HG02973 (cell line): ENCODE data around the gene SMYD2.

Experiments
- ATAC-seq: cut with Tn5 transposase; IDR thresholded peaks from one replicate; pipeline ENCODE4 v1.9.1; 2021; ENCODE audit warnings: moderate library complexity; ENCODE audit not compliant: unreplicated experiment

The SMYD2 gene

GRCh38 chr1:214327514-214327913 is 46.6 kb downstream of the SMYD2 start:
- ATAC-seq, result no peak

DNA sequence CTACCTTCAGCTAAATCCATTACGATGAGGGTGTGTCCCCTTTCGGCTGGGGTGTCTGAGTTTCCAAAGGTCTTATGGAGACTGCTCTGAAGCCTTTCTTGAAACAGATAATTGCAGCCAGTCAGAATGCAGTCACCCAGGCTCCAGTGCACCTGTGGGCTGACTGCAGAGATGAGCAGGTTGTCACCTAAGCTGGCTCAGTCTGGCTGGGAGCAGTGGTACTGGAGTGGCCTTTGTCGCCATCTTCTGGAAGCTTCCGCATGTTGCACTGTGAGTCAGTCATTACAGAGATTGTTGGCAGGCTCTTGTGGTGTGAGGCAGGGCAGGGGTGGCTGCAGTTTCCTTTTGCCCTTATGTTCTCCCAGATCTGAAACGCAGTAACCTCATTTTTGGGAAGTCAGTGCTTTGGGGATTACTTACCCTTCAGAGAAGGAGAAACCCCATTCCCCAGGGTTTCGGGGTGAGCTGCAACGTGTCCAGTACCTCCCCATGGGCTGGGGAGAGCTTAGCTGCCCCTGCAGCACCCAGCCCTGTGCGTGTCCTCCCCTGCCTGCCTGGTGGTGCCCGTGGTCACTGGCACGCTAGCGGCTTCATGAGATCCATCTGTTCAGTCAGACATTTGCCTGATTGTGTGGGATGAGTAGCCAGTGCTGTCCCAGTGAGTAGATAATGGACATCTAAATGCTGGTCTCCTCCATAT is 48.0 kb downstream of the SMYD2 start:
- ATAC-seq, result peak; percentile 94

DNA sequence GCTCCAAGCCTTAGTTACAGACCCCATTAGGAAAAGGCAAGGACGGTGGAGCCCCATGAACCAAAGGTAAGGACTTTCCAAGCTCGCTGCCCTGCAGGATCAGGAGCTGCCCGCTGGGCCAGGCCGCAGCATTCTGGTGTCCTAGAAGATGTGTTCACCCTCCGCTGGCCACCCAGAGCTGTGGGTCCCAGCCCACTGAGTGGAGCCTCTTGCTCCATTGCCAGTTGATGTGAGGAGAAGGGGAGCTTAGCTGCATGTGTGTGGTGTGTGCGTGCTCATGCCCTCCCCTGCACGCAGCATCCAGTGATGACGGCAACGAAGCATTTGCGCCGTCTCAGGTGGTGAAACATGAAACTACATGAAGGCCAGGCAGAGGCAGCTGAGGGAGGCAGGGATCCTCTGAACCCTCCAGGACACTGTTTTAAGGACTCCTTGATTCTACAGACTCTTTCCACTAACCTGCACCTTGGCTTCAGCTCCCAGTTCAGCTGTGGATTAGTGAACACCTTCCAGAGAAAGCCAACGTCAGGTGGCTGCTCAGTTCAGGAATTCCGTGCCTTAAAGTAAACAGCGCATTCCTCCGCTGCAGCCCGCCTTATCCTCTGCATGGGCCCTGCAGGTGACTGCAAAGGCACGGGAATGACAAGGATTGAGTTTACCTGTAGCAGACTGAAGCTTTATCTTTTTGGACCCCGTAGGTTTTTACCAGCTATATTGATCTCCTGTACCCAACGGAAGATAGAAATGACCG is 48.7 kb downstream of the SMYD2 start:
- ATAC-seq, result no peak

GRCh38 chr1:214330222-214330621 is 49.3 kb downstream of the SMYD2 start:
- ATAC-seq, result no peak

DNA sequence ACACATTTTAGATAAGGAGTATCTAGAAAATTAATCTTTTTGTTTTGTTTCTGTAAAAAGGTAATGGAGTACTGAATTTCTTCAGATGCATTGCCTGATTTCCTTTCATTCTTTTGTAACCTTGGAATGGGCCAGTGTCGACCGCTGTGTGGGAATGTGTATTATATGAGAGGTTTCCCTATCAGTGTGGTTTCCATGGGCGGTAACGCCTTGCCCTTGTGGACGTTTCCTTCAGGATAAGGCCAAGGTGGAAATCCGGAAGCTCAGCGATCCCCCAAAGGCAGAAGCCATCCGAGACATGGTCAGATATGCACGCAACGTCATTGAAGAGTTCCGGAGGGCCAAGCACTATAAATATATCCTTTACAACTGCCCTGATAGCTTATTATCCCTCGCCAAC is 49.8 kb downstream of the SMYD2 start:
- no peak for ATAC-seq

DNA sequence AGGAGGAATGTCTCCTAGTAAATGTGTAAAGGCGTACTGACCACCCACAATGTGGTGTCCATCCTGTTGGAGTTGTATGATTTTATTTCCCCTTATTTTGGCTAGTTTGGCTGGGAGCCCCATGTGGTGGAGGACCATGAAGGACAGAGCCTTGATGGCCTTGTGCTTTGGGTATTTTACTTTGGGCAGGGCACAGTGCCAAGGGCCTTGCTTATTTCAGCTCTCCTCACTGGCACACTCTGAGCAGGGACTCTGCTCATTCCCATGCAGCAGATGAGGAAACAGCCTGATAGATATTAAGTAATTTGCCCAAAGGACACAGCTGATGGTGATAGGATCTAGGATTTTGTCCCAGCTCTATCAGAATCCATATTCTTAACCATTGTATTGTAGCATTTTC is 50.2 kb downstream of the SMYD2 start:
- ATAC-seq, result no peak

GRCh38 chr1:214331827-214332423 is 51.0 kb downstream of the SMYD2 start:
- ATAC-seq, result peak; percentile 43

DNA sequence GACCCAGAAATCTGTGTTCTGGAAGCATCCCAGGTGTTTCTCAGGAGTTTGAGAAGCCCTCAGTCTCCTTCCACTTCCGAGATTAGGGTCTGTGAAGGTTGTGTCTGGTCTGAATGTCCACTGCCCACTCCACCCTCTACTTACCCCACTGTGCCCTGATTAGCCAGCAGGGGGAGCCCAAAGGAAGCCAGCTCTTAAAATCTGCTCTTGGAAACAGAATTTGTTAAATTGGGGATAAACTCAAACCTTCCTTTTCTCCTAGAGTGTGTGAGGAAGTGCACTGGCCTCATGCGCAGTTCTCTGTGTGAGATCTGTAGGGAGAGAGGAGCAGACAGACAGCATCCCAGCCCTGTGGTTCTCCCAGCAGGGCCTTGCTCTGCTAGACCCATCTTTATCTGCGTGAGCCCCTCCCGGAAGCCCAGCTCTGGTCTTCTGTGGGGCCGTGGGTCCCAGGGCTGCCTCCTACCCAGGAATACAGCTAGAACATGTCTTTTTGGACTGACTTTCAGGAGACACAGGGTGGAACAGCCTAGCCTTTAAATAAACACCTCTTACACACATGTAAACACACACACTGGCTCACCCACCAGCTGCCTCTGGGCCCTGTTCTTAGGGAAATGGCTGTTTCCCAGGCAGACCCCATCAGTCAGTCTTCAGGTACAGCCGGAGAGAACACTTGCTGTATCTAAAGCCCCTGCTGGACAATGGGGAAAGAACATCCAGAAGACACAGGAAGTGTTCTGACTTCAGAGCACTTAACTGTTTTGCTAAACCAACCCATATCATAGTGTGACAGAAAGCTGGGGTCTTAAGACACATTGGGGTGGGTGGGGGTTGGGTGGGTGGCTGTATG is 52.2 kb downstream of the SMYD2 start:
- ATAC-seq, result no peak

DNA sequence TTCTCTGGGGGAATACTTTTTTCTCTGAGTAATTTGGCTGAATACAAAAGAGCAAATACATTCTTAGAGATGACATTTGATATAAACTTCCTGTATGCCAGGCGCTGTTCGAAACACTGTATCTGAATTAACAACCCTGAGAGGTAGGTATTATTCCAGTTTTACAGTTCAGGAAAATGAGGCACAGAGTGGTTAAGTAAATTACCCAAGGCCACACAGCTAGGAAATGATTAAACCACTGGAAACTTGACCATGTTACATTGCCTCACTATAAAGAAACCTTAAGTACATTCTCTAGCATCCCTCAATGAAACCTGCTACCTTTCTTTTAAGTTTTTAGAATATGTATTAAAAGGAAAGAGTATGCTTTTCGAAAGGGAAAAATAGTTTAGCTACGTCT is 54.6 kb downstream of the SMYD2 start:
- no peak for ATAC-seq

DNA sequence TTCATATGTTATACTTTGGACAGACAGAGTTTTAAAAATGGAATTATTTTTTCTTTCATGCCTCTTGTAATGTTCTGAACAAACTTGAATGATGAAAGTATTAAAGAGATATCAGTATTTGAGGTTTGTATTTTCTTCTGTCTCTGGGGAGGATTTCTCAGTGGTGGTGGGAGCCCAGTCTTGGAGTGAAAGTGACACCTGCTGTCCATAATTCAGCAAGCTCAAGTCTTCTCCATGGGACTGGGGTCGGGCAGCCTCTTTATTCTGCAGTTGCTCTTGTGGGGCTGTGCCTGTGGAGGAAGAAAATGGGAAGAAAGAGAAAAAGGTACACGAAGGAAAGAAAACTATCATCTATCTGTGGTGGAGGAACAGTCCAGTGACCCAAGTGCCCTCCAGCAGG is 56.1 kb downstream of the SMYD2 start:
- no peak for ATAC-seq

DNA sequence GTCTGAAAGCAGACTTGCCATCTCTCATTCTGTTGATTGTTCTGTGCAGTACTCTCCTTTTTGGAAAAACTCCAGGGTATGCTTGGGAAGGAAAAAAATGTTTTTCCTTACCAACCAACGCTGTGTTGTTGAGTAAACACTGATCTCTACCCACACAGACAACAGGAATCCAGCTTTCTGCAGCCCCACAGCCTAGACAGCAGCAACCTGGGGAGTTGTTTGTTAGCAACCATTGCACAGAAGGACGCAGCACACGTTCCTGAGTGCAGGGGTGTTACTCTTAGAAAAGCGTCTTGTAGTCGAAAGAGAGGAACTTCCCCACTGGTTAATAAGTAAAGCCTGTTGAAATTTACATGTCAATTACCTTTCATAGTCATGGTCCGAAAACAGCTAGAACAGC is 56.6 kb downstream of the SMYD2 start:
- no peak for ATAC-seq

DNA sequence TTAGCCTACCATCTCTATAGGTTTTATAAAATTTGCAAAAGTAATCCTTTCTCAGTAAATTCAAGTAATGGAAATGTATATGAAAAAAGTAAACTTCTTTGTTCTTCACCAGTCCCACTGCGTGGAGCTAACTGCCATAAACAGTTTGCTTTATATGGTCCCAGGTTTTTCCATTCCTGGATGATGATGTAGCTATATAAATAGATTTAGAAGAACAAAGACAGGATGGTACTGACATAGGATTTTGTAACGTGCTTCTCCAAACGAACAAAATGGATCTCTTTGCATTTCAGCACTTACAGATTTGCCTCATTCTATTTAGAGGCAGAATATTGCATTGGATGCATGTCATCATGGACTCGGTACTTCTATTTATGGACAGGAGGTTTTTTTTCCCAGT is 57.3 kb downstream of the SMYD2 start:
- no peak for ATAC-seq

DNA sequence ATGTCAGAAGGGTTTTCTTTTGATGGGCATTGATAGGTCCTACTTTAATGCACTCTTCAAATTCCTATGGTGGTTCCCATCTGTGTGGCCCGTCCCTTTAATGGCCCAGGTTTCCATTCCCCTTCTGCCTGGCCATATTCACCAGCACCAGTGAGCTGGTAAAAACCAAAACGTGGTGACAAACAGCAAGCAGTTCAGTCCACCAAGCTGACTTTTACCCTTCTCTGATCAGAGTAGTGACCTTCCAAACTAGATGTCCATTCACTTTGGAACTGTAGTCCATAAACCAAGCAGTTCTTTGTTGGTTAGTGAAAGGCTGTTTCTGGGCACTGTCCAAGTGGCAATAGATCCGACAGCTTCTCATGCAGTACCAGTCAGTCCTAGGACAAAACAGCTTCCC is 60.5 kb downstream of the SMYD2 start:
- ATAC-seq, result no peak

- ATAC-seq, result no peak
Observed at GRCh38 chr1:214341932-214342331, 61.0 kb downstream of the SMYD2 start.

- ATAC-seq, result no peak
Observed at GRCh38 chr1:214342525-214342924, 61.6 kb downstream of the SMYD2 start.

- no peak for ATAC-seq
Observed at GRCh38 chr1:214344897-214345296, 63.9 kb downstream of the SMYD2 start.

DNA sequence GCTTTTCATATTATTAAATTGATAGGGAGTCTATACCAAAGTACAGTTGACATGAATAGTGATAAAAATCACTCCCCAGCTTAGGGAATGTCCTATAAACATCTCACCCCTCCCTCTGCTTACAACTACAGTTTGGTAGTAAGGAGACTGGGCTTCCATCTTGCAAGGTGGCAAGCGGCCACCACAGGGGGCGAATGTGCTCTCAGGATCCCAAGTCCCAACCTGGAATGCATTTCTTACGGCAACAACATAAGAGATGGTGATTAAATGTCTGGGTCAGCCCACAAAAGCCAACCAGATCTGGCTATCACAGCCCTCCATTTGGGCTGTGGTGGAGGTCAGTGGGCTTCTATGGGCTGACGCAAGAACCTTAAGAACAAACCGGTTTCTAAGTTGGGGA is 68.0 kb downstream of the SMYD2 start:
- ATAC-seq, result no peak

GRCh38 chr1:214349781-214350180 is 68.8 kb downstream of the SMYD2 start:
- ATAC-seq, result no peak

DNA sequence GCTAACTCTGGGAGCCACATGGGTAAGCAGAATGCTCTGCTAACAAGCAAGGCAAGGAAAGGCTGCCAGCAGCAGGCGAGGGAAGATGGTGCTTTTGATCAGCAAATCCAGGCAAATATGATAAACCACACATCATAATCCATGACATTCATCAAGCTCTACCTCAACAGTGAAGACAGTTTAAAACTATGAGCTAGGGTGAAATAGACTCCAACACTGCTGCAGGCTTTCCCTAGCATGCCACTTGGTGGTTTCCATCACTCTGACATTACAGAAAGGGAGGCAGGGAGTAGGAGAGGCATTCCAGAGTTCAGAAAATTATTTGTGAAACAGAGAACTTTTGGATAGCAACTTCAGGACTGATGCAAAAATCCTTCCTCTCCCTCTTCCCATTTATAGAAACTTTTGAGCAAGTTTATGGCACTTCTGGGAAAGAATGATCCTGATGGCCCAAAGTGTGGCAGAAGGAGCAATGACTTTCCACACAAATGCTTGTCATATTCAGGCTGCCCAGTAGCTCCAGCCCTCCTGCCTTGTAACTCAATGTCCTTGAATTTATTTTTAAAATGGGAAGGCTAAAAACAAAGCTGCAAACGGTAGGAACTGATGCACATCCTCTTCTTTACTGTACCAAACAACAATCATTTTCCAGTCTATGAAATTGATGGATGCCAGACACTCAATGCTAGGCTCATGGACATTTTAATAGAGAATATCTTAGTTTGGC is 70.8 kb downstream of the SMYD2 start:
- no peak for ATAC-seq

DNA sequence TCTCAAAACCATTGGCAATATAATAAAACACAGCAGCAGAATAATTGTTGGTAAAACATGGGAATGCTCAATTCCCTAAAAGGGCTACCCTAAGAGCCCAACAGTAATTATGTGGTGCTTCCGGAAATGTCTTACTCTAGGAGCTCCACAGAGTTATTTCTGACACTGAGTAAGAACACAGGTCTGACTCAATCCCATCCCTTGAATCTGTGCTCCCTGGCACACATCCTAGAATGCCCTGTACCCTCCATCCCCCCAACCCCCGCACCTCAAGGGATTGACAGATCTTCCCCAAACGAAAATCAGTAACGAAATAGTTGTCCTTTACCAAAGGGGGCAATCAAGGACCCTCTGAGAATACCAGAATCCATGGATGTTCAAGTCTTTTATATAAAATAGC is 71.9 kb downstream of the SMYD2 start:
- no peak for ATAC-seq
